ENCODE results near the gene SNRPD3.

The SNRPD3 gene

GRCh38 chr22:24576778-24577177 is 21.0 kb downstream of the SNRPD3 start:
- Histone ChIP-seq H3K4me2 (ENCODE audit: insufficient read depth, low read length) (no peak overlapping the region), H3K79me2 (ENCODE audit: insufficient read depth, low read length) (no peaks in the 10 kb centered on the region), H4K20me1 (ENCODE audit: insufficient read depth, low read length) (no peaks in the 10 kb centered on the region; the same call in 1 of the 2 replicates), H3K9me3 (ENCODE audit: insufficient read depth, low read length, severe bottlenecking) (no peaks in the 10 kb centered on the region), H3K36me3 (ENCODE audit: insufficient read depth, low read length) (peaks cover 43% of the 10 kb centered on the region), H3K4me1 (ENCODE audit: insufficient read depth, low read length) (no peaks in the 10 kb centered on the region), H3K4me3 (ENCODE audit: low read depth in 1 of 2, low read length in 2 of 2) (no peak overlapping the region), H3K9ac (ENCODE audit: low read depth, low read length) (no peak overlapping the region), H3K27ac (ENCODE audit: low read length) (no peak overlapping the region), H2AFZ (ENCODE audit: low read depth, low read length) (no peak overlapping the region), H3K27me3 (ENCODE audit: insufficient read depth, low read length, poor library complexity) (no peaks in the 10 kb centered on the region)
- DNase-seq (no peak), ATAC-seq (ENCODE audit: insufficient read depth, low read depth) (no peak)
- no peak for TF ChIP-seq EZH2 (IDR thresholded peaks at IDR 0.05; ENCODE audit: borderline replicate concordance, low read depth, low read length, severe bottlenecking)
- TF ChIP-seq CTCF (IDR thresholded peaks at IDR 0.05; ENCODE audit: borderline replicate concordance, extremely low read depth, low read length, poor library complexity, severe bottlenecking): no peak

- H3K27ac ChIP-seq (ENCODE audit: low read length): no peak overlapping the region
- ATAC-seq (ENCODE audit: insufficient read depth, low read depth) (no peak), DNase-seq (no peak)
- no peak overlapping the region for H2AFZ ChIP-seq (ENCODE audit: low read depth, low read length)
- H3K4me1 ChIP-seq (ENCODE audit: insufficient read depth, low read length): no peaks in the 10 kb centered on the region
- TF ChIP-seq CTCF (IDR thresholded peaks at IDR 0.05; ENCODE audit: borderline replicate concordance, extremely low read depth, low read length, poor library complexity, severe bottlenecking) (no peak), EZH2 (IDR thresholded peaks at IDR 0.05; ENCODE audit: borderline replicate concordance, low read depth, low read length, severe bottlenecking) (no peak)
- H3K4me2 ChIP-seq (ENCODE audit: insufficient read depth, low read length): no peak overlapping the region
- H3K4me3 ChIP-seq (ENCODE audit: low read depth in 1 of 2, low read length in 2 of 2): no peak overlapping the region
- H3K9me3 ChIP-seq (ENCODE audit: insufficient read depth, low read length, severe bottlenecking): no peaks in the 10 kb centered on the region
- H3K9ac ChIP-seq (ENCODE audit: low read depth, low read length): no peak overlapping the region
- H3K36me3 ChIP-seq (ENCODE audit: insufficient read depth, low read length): peaks cover 25% of the 10 kb centered on the region
- no peaks in the 10 kb centered on the region for H4K20me1 ChIP-seq (ENCODE audit: insufficient read depth, low read length)
- H3K79me2 ChIP-seq (ENCODE audit: insufficient read depth, low read length): no peaks in the 10 kb centered on the region
- no peaks in the 10 kb centered on the region for H3K27me3 ChIP-seq (ENCODE audit: insufficient read depth, low read length, poor library complexity)
These were observed 22.8 kb downstream of the SNRPD3 start for GRCh38 chr22:24578355-24579257.

DNA sequence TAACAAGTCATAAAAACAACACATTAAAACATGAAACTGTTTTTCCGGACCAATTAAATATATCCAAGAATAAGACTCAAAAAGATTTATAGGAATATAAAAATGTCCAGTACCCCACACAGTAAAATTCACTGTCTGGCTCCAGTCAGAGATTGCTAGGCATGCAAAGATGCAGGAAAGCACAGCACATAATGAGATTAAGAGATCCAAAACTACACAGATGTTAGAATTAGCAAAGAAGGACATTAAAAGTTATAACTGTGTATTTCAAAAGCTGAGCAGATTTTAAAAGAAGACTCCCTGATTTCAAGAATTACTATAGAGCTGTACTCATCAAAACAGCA is 23.4 kb downstream of the SNRPD3 start:
- Histone ChIP-seq H3K4me2 (ENCODE audit: insufficient read depth, low read length) (no peak overlapping the region), H3K4me3 (ENCODE audit: low read depth in 1 of 2, low read length in 2 of 2) (no peak overlapping the region), H3K9me3 (ENCODE audit: insufficient read depth, low read length, severe bottlenecking) (no peaks in the 10 kb centered on the region), H2AFZ (ENCODE audit: low read depth, low read length) (no peak overlapping the region), H3K9ac (ENCODE audit: low read depth, low read length) (no peak overlapping the region), H3K79me2 (ENCODE audit: insufficient read depth, low read length) (no peaks in the 10 kb centered on the region), H3K36me3 (ENCODE audit: insufficient read depth, low read length) (peaks cover 19% of the 10 kb centered on the region), H3K27me3 (ENCODE audit: insufficient read depth, low read length, poor library complexity) (no peaks in the 10 kb centered on the region), H3K27ac (ENCODE audit: low read length) (no peak overlapping the region), H3K4me1 (ENCODE audit: insufficient read depth, low read length) (no peaks in the 10 kb centered on the region), H4K20me1 (ENCODE audit: insufficient read depth, low read length) (no peaks in the 10 kb centered on the region)
- ATAC-seq (ENCODE audit: insufficient read depth, low read depth) (no peak), DNase-seq (no peak)
- TF ChIP-seq CTCF (IDR thresholded peaks at IDR 0.05; ENCODE audit: borderline replicate concordance, extremely low read depth, low read length, poor library complexity, severe bottlenecking): no peak
- no peak for TF ChIP-seq EZH2 (IDR thresholded peaks at IDR 0.05; ENCODE audit: borderline replicate concordance, low read depth, low read length, severe bottlenecking)

All from DND-41 (cell line).